Adrenal gland (tissue), 12 donors: ENCODE measurements around the gene PRKRA. TPM values are rescaled to one million over a fixed set of nuclear protein-coding genes. Genes with fewer than 3 reads are reported as not detected.

Experiments
- DNase-seq, 7 donors: peaks; one replicate each; pipeline ENCODE4 v3.0.0-alpha.2; 2019 to 2020
- H3K27ac ChIP-seq, 5 donors: fragments of 200-600 bp; sonication (generic) in 4 of 5; 1 replicate in 3 of 5; 2 replicates in 2 of 5; pipeline versions ENCODE4 v1.5.1 to v1.8.0; 2016 to 2020; ENCODE audit warnings: mild to moderate bottlenecking in 1 of 5
- H3K27me3 ChIP-seq: fragments of 200-600 bp; 2 replicates; pipeline ENCODE4 v1.8.0; 2021
- H3K36me3 ChIP-seq, 2 donors: fragments of 200-600 bp; replicated peaks in 1 of 2; 1 replicate in 1 of 2; 2 replicates in 1 of 2; pipeline versions ENCODE4 v1.5.1 to v1.8.0; 2018 to 2022
- H3K4me1 ChIP-seq, 2 donors: fragments of 200-600 bp; replicated peaks in 1 of 2; 1 replicate in 1 of 2; 2 replicates in 1 of 2; pipeline versions ENCODE4 v1.5.1 to v1.8.0; 2018 to 2021
- H3K4me3 ChIP-seq, 4 donors: fragments of 200-600 bp; sonication (generic) in 3 of 4; one replicate each; pipeline ENCODE4 v1.5.1; 2016 to 2018
- H3K9me3 ChIP-seq, 3 donors: fragments of 200-600 bp; sonication (generic) in 1 of 3; replicated peaks in 1 of 3; 1 replicate in 2 of 3; 2 replicates in 1 of 3; pipeline versions ENCODE4 v1.5.1 to v1.8.0; 2016 to 2021
- CTCF ChIP-seq, 6 experiments: fragments of 450-650 bp in 4 of 6; fragments of 200-600 bp in 2 of 6; sonication (generic) in 1 of 6; IDR thresholded peaks; 1 replicate in 5 of 6; 2 replicates in 1 of 6; pipeline versions ENCODE4 v1.5.1 to v1.8.0; 2016 to 2021; ENCODE audit warnings: antibody characterized with exemption in 6 of 6, mild to moderate bottlenecking in 2 of 6, moderate library complexity in 1 of 6
- POLR2A ChIP-seq, 2 donors: fragments of 450-650 bp; IDR thresholded peaks; one replicate each; pipeline ENCODE4 v1.6.1; 2017; ENCODE audit warnings: antibody characterized with exemption in 2 of 2, mild to moderate bottlenecking in 2 of 2, moderate library complexity in 1 of 2
- WGBS, 4 donors: extraction: QIAGEN DNeasy Blood & Tissue Kit in 2 of 4; methylation state at CpG; one replicate each; pipeline versions ENCODE4 v1.1.5 to v1.1.7; 2013 to 2017; 5-methylcytosine and 5-hydroxymethylcytosine counted together
- intact Hi-C, 2 donors: fragments of 100-400 bp; cut with DNase I; formaldehyde crosslinking; loops; one replicate each; pipeline versions ENCODE4 v1.14.1 to v1.15.0; 2022 to 2023
- polyA plus RNA-seq, 3 donors: library from polyadenylated mRNA; stranded (reverse); fragments of 200-250 nt in 2 of 3; fragments of 350-450 nt in 1 of 3; fragmentation: Illumina TruSeq in 1 of 3; extraction: RNeasy Lipid Tissue Mini Kit (QIAGEN cat#74804) in 1 of 3; gene quantifications; one replicate each; pipeline ENCODE4 v1.2.3, GENCODE V29; 2013 to 2014
- total RNA-seq, 9 donors: library from RNA; depleted of rRNA in 4 of 9; stranded (reverse); fragments of >200 nt in 4 of 9; fragments of 120-200 nt in 1 of 9; fragmentation: NEBNext Ultra II Directional in 1 of 9; extraction: Animal tissue kit (Norgen Biotek cat#: 25700) in 1 of 9; gene quantifications; one replicate each; pipeline versions ENCODE4 v1.1.0 to v1.2.4, GENCODE V29; 2013 to 2023
- donor health status: healthy with polysubstance abuse.
- donor health status: Bipolar disorder and iron deficiency.
- donor health status: DM: yes; HTN: yes; CAD: no.
- donor health status: DM: no; HTN: no; CAD: no.
- donor health status: DM: no; HTN: no; CAD: no.
- donor health status: DM: yes; HTN: yes; CAD: no.

PRKRA gene
- total and polyA plus RNA-seq, 12 donors = 33.5 to 55.2 (median 42.3) TPM

- WGBS, 4 donors = 70 to 91% (median 79%) methylated on average over 4 of the region's 4 CpGs
- H3K27me3 ChIP-seq = no peaks in the 10 kb centered on the region
- TF ChIP-seq POLR2A (IDR thresholded peaks at IDR 0.05) (no peak), CTCF (IDR thresholded peaks at IDR 0.05) (no peak)
- H3K4me1 ChIP-seq = no peaks in the 10 kb centered on the region
- H3K9me3 ChIP-seq = no peaks in the 10 kb centered on the region
- H3K27ac ChIP-seq = no peak overlapping the region
- H3K36me3 ChIP-seq = no peaks in the 10 kb centered on the region
- intact Hi-C loops = no loop called here
- DNase-seq = no peak
- H3K4me3 ChIP-seq = no peak overlapping the region
Observed at GRCh38 chr2:178385595-178386148, 65.3 kb downstream of the PRKRA start.

DNA sequence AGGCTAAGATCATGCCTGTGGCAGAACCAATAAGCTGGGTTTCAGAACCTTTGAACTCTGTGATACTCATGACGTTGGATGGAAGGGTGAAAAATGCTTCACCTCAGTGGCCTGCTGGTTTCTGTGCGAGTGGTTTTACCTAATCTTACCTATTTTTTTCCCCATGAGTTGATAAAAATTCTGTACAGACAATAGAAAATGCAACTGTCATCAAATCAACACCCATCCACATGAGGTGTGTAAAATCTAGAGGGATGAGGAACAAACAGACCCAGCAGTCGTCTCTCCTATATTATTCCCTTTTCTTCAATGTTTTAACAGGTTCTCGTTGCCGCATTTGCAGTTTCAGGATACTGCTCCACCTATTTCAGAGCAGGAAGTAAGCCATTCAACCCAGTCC is 67.3 kb downstream of the PRKRA start:
- Histone ChIP-seq H3K9me3 (no peaks in the 10 kb centered on the region), H3K27ac (no peak overlapping the region), H3K27me3 (no peaks in the 10 kb centered on the region), H3K4me3 (no peak overlapping the region), H3K4me1 (no peaks in the 10 kb centered on the region), H3K36me3 (no peaks in the 10 kb centered on the region)
- no peak for TF ChIP-seq POLR2A (IDR thresholded peaks at IDR 0.05)
- no peak for TF ChIP-seq CTCF (IDR thresholded peaks at IDR 0.05)
- DNase-seq = no peak
- WGBS, 4 donors = 77 to 89% (median 86%) methylated on average over 5 of the region's 5 CpGs
- intact Hi-C loops = no loop called here

Other genes starting within 250 kb of the PRKRA start
- 1 to 10 TPM in 7 of 9 donors, under 1 TPM in 1, not detected in 1; 0.70 to 7.7 (median 3.3) TPM for gene PJVK, start 203 bp upstream of the PRKRA start, total RNA-seq
- gene PJVK, start 203 bp upstream of the PRKRA start, polyA plus RNA-seq = 10 to 100 TPM in 2 of 3 donors, 1 to 10 TPM in 1; 3.2 to 19.6 (median 11.6) TPM
- gene FKBP7, start 27.4 kb upstream of the PRKRA start, total RNA-seq = 10 to 100 TPM in 4 of 9 donors, 1 to 10 TPM in 5; 5.3 to 18.0 (median 8.4) TPM
- 10 to 100 TPM in 1 of 3 donors, 1 to 10 TPM in 2; 7.4 to 18.0 (median 8.9) TPM for gene FKBP7, start 27.4 kb upstream of the PRKRA start, polyA plus RNA-seq
- 10 to 100 TPM; 11.1 to 96.4 (median 36.7) TPM for gene PLEKHA3, start 29.3 kb upstream of the PRKRA start, total RNA-seq
- gene PLEKHA3, start 29.3 kb upstream of the PRKRA start, polyA plus RNA-seq = 10 to 100 TPM in 1 of 3 donors, 1 to 10 TPM in 2; 1.8 to 33.4 (median 3.5) TPM